Activated T-cell treated with anti-CD3 and anti-CD28 coated beads, Interleukin-2, amount 50 U/mL, for 72 hours (primary cell): ENCODE data around the gene OR4C6. TPM values are rescaled to one million over a fixed set of nuclear protein-coding genes. Genes with fewer than 3 reads are reported as not detected.

Source experiments
- ATAC-seq, 2 donors: fragments of 150-1000 bp; cut with Tn5 transposase; replicated peaks in 1 of 2; 2 replicates each; pipeline ENCODE4 v1.10.0; 2021; ENCODE audit warnings: moderate library complexity in 2 of 2, mild to moderate bottlenecking in 1 of 2
- DNase-seq, 2 donors: peaks; one replicate each; pipeline ENCODE4 v3.0.0; 2021 to 2022; ENCODE audit warnings: mixed read lengths in 1 of 2
- H3K27ac Mint-ChIP-seq: one replicate; pipeline ENCODE4 v1.8.0; 2022; ENCODE audit warnings: mild to moderate bottlenecking, moderate library complexity, mixed read lengths
- H3K27me3 Mint-ChIP-seq: one replicate; pipeline ENCODE4 v1.8.0; 2022; ENCODE audit warnings: low read depth, mixed read lengths
- H3K36me3 Mint-ChIP-seq, 2 donors: one replicate each; pipeline ENCODE4 v1.8.0; 2022; ENCODE audit warnings: mixed read lengths in 2 of 2, mild to moderate bottlenecking in 1 of 2; ENCODE audit not compliant: insufficient read depth in 2 of 2
- H3K4me1 Mint-ChIP-seq: one replicate; pipeline ENCODE4 v1.8.0; 2022; ENCODE audit warnings: low read depth, mixed read lengths
- H3K4me3 Mint-ChIP-seq, 2 donors: one replicate each; pipeline ENCODE4 v1.8.0; 2022; ENCODE audit warnings: mild to moderate bottlenecking in 2 of 2, mixed read lengths in 2 of 2, moderate library complexity in 2 of 2
- H3K9me3 Mint-ChIP-seq, 2 donors: one replicate each; pipeline ENCODE4 v1.8.0; 2022; ENCODE audit warnings: mixed read lengths in 2 of 2
- total RNA-seq, 2 donors: library from RNA; stranded (reverse); gene quantifications; one replicate each; pipeline ENCODE4 v1.2.3, GENCODE V29; 2022

Gene OR4C6
- total RNA-seq, 2 donors from 2014 or later = not detected

GRCh38 chr11:55714982-55715888, 53.2 kb downstream of the OR4C6 start:
- no peaks in the 10 kb centered on the region for H3K36me3 Mint-ChIP-seq
- no peak overlapping the region for H3K27ac Mint-ChIP-seq
- H3K9me3 Mint-ChIP-seq = peaks cover 1 to 5% of the 10 kb centered on the region in 2 donors
- ATAC-seq (no peak), DNase-seq (peak in 1 of 2 donors; percentile 2)
- H3K27me3 Mint-ChIP-seq = no peaks in the 10 kb centered on the region
- no peak overlapping the region for H3K4me3 Mint-ChIP-seq
- H3K4me1 Mint-ChIP-seq = no peaks in the 10 kb centered on the region

Other genes with a start within 250 kb of the OR4C6 start
- gene OR4C15, start 107.7 kb upstream of the OR4C6 start, total RNA-seq = not detected
- not detected for gene OR4C16, start 90.1 kb upstream of the OR4C6 start, total RNA-seq
- gene OR4C11, start 54.6 kb upstream of the OR4C6 start, total RNA-seq = not detected
- not detected for gene OR4P4, start 27.1 kb upstream of the OR4C6 start, total RNA-seq
- gene OR4S2, start 13.9 kb upstream of the OR4C6 start, total RNA-seq = not detected
- not detected for gene OR5D13, start 111.2 kb downstream of the OR4C6 start, total RNA-seq
- gene OR5D14, start 133.4 kb downstream of the OR4C6 start, total RNA-seq = not detected
- not detected for gene OR5L1, start 149.2 kb downstream of the OR4C6 start, total RNA-seq
- not detected for gene OR5D18, start 157.4 kb downstream of the OR4C6 start, total RNA-seq
- gene OR5L2, start 165.0 kb downstream of the OR4C6 start, total RNA-seq = not detected
- not detected for gene OR5D16, start 176.6 kb downstream of the OR4C6 start, total RNA-seq
- gene TRIM51, start 221.1 kb downstream of the OR4C6 start, total RNA-seq = not detected